GM18508 (cell line): ENCODE data around the gene TEX264.
"Not testable (repeated sequence)": the region's sequence is repeated elsewhere in the genome, so short reads cannot be mapped to it uniquely, and the experiment has no call there.

Experiments
- ATAC-seq: cut with Tn5 transposase; IDR thresholded peaks from one replicate; pipeline ENCODE4 v1.9.1; 2021; ENCODE audit warnings: moderate number of reproducible peaks; ENCODE audit not compliant: insufficient read depth, unreplicated experiment

TEX264 gene

DNA sequence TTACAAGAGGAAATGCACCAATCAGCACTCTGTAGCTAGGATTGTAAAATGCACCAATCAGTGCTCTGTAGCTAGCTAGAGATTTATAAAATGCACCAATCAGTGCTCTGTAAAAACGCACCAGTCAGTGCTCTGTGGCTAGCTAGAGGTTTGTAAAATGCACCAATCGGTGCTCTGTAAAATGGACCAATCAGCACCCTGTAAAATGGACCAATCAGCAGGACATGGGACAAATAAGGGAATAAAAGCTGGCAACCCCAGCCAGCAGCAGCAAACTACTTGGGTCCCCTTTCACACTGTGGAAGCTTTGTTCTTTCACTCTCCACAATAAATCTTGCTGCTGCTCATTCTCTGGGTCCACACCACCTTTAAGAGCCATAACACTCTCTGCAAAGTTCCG lies 71.3 kb downstream of the TEX264 start:
- not testable (repeated sequence) for ATAC-seq

DNA sequence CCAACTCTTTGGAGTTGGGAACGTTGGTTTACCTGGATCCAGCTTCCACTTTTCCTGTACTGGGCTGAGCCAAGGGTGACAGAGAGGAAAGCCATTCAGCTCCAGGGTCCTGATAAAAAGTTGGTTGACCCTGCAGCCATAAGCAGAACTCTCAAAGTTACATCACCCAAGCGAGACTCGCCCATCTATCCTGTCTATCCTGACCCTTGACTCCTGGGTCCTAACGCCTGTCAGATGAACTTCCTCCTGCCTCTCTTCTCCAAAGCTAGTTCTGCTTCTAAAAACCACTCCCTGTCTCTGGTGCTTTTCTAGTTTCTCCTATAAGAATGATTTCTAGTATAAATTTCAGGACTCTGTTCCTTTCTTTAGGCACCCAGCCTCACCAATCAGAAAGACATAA lies 71.9 kb downstream of the TEX264 start:
- not testable (repeated sequence) for ATAC-seq

DNA sequence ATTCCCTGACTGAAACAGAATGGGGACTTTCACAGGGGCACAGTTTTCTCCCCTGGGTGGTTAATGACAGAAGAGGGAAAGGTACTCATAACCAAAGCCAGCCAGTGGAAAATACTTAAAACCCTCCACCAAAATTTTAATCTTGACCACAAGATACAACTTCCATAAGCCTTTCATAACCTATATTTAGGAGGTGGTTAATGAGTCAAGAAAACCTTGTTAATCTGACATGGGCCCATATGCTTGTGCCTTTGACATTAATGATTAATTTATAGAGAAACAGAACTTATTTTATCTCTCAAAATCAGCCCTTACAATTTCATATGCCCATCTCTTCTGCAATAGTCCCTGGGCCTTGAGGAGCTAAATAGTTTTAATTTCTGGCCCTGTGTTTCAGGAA lies 76.8 kb downstream of the TEX264 start:
- no peak for ATAC-seq

DNA sequence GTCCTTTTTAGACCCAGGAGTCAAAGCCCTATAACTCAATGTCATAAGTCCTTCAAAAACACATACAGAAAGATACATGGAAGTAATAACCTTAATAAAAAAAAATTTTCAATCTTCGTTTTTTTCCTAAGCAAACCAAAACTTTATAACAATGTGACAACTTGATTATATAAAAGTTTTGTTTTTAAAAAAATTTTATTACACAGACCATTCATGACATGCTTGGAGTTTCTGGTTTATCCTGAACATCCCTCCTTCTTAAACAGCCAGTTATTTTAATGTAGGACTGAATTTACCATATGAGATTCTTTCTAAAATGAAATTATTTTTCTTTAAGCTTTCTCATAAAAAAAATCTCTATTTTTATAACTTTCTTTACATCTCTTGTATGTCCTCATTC lies 77.3 kb downstream of the TEX264 start:
- no peak for ATAC-seq

GRCh38 chr3:51750878-51751277 lies 79.8 kb downstream of the TEX264 start:
- ATAC-seq, result no peak

DNA sequence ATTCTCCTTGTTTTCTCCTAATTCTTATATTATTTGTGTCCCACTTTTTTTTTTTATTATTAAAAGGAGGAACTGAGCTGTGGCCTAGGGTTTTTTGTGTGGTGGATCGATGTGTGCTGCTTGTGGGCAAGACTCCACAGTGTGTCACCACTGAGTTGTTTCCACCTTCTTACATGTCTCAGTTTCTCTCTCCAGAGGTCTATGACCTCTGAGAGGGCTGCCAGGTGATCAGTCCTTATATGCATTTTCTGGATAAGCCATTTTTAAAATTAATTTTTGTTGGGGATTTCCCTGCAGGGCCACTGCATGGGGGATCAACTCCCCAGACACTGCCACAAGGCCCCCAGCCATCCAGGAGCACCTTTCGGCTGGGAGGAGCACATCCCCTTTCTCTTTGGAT lies 80.2 kb downstream of the TEX264 start:
- no peak for ATAC-seq
